Esophagus muscularis mucosa (tissue), 4 donors: ENCODE measurements around the gene USP38. TPM values are rescaled to one million over a fixed set of nuclear protein-coding genes. Genes with fewer than 3 reads are reported as not detected.
A peak's percentile ranks its signal among the peaks of the same experiment; 100 is the strongest.
"Not testable (repeated sequence)": the region's sequence is repeated elsewhere in the genome, so short reads cannot be mapped to it uniquely, and the experiment has no call there.

ENCODE experiments used
- DNase-seq: peaks from one replicate; pipeline ENCODE4 v3.0.0-alpha.2; 2017; ENCODE audit errors: extremely low spot score
- H3K27ac ChIP-seq, 4 donors: fragments of 200-600 bp; sonication (generic); replicated peaks in 1 of 4; 1 replicate in 3 of 4; 2 replicates in 1 of 4; pipeline ENCODE4 v1.5.1; 2016 to 2019; ENCODE audit warnings: mild to moderate bottlenecking in 1 of 4
- H3K27me3 ChIP-seq, 4 donors: fragments of 200-600 bp; sonication (generic); one replicate each; pipeline versions ENCODE4 v1.5.1 to v1.6.0; 2016 to 2019
- H3K36me3 ChIP-seq, 4 donors: fragments of 200-600 bp; sonication (generic); one replicate each; pipeline ENCODE4 v1.5.1; 2016 to 2019
- H3K4me1 ChIP-seq, 4 donors: fragments of 200-600 bp; sonication (generic); one replicate each; pipeline ENCODE4 v1.5.1; 2016 to 2019
- H3K4me3 ChIP-seq, 4 donors: fragments of 200-600 bp; sonication (generic); 1 replicate in 2 of 4; 2 replicates in 2 of 4; pipeline ENCODE4 v1.5.1; 2016 to 2019; ENCODE audit warnings: mild to moderate bottlenecking in 4 of 4, moderate library complexity in 1 of 4
- H3K9me3 ChIP-seq, 4 donors: fragments of 200-600 bp; sonication (generic); 1 replicate in 3 of 4; 2 replicates in 1 of 4; pipeline ENCODE4 v1.5.1; 2016 to 2019
- EP300 ChIP-seq: sonication (generic); formaldehyde crosslinking; IDR thresholded peaks from one replicate; pipeline ENCODE4 v1.6.1; 2017; ENCODE audit warnings: antibody characterized with exemption
- POLR2A ChIP-seq: fragments of 450-650 bp; IDR thresholded peaks from one replicate; pipeline ENCODE4 v1.6.1; 2017; ENCODE audit warnings: antibody characterized with exemption, moderate library complexity, mild to moderate bottlenecking, low read depth
- POLR2AphosphoS5 ChIP-seq, 2 donors: sonication (generic); formaldehyde crosslinking; IDR thresholded peaks; one replicate each; pipeline ENCODE4 v1.6.1; 2017; ENCODE audit warnings: antibody characterized with exemption in 2 of 2
- WGBS: methylation state at CpG from one replicate; pipeline ENCODE4 v1.1.5; 2018; 5-methylcytosine and 5-hydroxymethylcytosine counted together
- intact Hi-C: fragments of 100-400 bp; cut with DNase I; formaldehyde crosslinking; loops from one replicate; pipeline ENCODE4 v1.15.1; 2023
- total RNA-seq, 4 donors: library from RNA; depleted of rRNA; stranded (reverse); fragments of >200 nt; gene quantifications; one replicate each; pipeline versions ENCODE4 v1.1.0 to v1.2.1, GENCODE V29; 2016
- TF ChIP-seq, protein P1 (sequence below), 3 experiments: fragments of 200-600 bp in 2 of 3; fragments of 450-650 bp in 1 of 3; sonication (generic) in 2 of 3; IDR thresholded peaks; one replicate each; pipeline ENCODE4 v1.5.1; 2017 to 2019; ENCODE audit warnings: antibody characterized with exemption in 3 of 3, mild to moderate bottlenecking in 2 of 3, moderate library complexity in 1 of 3

The USP38 gene
- total RNA-seq, 4 donors from 2014 or later: 16.6 to 25.5 (median 23.3) TPM

DNA sequence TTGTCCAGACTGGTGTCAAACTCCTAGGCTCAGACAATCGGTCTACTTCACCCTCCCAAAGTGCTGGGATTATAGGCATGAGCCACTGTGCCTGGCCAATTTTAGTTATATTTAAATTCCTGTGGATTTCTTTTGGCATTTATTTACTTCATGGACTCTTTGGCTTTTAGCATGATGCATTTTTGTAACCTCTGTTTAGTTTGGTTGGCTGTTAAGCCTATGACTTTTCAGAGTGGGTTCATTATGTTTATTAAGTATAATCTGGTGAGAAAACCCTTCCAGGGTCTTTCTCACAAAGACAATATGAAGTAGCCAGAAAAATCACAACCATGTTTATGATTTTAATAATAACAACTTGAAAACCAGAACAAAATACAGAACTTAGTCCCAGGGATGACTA lies 49.4 kb downstream of the USP38 start:
- TF ChIP-seq, protein P1, sequence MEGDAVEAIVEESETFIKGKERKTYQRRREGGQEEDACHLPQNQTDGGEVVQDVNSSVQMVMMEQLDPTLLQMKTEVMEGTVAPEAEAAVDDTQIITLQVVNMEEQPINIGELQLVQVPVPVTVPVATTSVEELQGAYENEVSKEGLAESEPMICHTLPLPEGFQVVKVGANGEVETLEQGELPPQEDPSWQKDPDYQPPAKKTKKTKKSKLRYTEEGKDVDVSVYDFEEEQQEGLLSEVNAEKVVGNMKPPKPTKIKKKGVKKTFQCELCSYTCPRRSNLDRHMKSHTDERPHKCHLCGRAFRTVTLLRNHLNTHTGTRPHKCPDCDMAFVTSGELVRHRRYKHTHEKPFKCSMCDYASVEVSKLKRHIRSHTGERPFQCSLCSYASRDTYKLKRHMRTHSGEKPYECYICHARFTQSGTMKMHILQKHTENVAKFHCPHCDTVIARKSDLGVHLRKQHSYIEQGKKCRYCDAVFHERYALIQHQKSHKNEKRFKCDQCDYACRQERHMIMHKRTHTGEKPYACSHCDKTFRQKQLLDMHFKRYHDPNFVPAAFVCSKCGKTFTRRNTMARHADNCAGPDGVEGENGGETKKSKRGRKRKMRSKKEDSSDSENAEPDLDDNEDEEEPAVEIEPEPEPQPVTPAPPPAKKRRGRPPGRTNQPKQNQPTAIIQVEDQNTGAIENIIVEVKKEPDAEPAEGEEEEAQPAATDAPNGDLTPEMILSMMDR (IDR thresholded peaks at IDR 0.05): no peak
- TF ChIP-seq EP300 (no peak), POLR2AphosphoS5 (IDR thresholded peaks at IDR 0.05) (no peak), POLR2A (no peak)
- H3K36me3 ChIP-seq: no peaks in the 10 kb centered on the region
- no peak for DNase-seq
- no peaks in the 10 kb centered on the region for H3K27me3 ChIP-seq
- no peaks in the 10 kb centered on the region for H3K9me3 ChIP-seq
- H3K27ac ChIP-seq: peak overlapping the region in 2 of 4 donors; percentile 25 to 60
- WGBS: 35% methylated on average over 1 of the region's 1 CpG
- intact Hi-C loops: no loop called here
- no peak overlapping the region for H3K4me3 ChIP-seq
- H3K4me1 ChIP-seq: peaks cover 0 to 43% (median 30%) of the 10 kb centered on the region in 4 donors

DNA sequence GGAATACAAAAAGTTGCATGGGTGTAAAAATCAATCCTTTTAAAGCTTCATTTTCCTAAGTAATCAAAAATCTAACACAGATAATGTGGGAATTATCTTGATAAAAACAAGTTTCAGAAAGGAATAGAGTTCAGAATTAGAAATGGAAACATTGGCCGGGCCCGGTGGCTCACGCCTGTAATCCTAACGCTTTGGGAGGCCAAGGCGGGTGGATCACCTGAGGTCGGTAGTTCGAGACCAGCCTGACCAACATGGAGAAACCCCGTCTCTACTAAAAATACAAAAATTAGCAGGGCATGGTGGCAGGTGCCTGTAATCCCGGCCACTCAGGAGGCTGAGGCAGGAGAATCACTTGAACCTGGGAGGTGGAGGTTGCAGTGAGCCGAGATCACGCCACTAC lies 52.5 kb downstream of the USP38 start:
- H3K27me3 ChIP-seq, H3K9me3 ChIP-seq, intact Hi-C loops, DNase-seq, H3K4me3 ChIP-seq, H3K27ac ChIP-seq, H3K36me3 ChIP-seq: not testable (repeated sequence)
- 95% methylated on average over 11 of the region's 11 CpGs for WGBS
- peaks cover 0 to 55% (median 38%) of the 10 kb centered on the region in 4 donors for H3K4me1 ChIP-seq

DNA sequence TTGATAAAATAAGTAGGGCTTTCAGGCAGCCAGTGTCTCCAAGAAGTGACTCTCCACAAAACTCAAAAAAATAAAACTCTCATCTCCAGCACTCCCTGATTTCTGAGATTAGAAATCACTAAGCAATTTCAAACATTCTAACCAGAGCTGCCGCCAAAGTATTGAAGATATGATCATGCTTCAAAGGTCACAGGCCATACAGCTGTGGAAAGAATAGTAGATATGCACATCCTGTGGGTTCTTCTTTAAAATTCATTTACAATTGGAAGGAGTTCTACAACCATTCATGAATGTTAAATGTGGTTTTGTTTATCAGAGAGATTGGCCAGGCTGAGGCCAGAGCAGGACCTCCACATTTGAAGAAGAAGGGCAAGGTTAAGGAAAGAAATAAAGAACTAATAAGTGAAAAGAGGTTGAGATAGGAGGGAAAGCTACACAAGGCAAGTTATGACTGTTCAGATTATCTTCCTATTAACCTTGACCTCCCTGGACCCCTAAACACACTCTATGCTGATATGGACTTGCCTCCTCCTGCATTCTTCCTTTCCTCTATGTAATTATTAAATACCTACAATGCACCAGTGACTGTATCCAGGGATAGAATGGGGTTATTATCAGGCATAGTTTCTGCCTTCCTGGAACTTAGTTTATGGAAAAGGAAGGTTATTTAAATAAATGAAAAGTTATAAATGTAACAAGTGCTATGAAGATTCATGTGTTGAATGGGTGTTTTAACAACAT lies 56.4 kb downstream of the USP38 start:
- H3K9me3 ChIP-seq: no peaks in the 10 kb centered on the region
- intact Hi-C loops: no loop called here
- TF ChIP-seq POLR2AphosphoS5 (IDR thresholded peaks at IDR 0.05): no peak
- no peak for TF ChIP-seq EP300
- TF ChIP-seq, protein P1 (IDR thresholded peaks at IDR 0.05): no peak
- TF ChIP-seq POLR2A: no peak
- no peak for DNase-seq
- peak overlapping the region; percentile 55 to 78 (median 69) for H3K27ac ChIP-seq
- H3K36me3 ChIP-seq: no peaks in the 10 kb centered on the region
- no peak overlapping the region for H3K4me3 ChIP-seq
- H3K4me1 ChIP-seq: peaks cover 0 to 46% (median 39%) of the 10 kb centered on the region in 4 donors
- WGBS: 74% methylated on average over 1 of the region's 1 CpG
- H3K27me3 ChIP-seq: no peaks in the 10 kb centered on the region

DNA sequence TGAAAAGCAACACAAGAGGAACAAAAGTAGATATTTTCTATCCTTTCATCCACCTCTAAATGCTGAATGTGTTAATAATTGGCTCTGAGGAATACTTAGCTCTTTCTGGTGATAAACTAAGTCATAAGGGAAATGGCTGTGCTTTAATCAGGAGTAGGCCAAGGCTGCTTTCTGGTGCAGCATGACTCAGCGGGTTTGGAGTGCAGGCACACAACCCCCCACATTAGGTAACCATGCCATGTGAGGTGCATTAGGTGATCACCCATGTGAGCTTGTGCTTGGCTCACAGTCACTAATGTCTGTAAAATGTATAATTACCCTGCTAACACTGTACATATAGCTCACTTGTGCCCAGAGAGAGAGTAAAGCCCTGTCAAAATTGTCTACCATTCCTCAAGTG lies 57.2 kb downstream of the USP38 start:
- 85% methylated on average over 1 of the region's 1 CpG for WGBS

DNA sequence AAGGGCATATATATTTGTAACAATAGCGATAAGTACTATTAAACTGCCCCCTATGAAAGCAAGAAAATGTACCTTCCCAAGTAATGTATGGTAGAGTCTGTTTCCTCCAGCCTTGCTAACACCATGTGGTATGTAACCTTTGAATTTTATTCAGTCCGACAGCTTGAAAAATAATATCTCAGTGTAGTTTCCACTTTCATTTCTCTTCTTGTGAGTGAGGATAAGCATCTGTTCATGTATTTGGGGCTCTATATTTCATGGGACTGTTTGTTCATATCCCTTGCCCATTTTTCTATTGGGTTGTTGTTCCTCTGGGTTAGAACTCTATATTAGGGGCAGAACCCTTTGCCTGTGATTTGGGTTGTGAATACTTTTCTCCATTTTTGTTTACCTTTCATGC lies 58.3 kb downstream of the USP38 start:
- H3K4me1 ChIP-seq: peaks cover 0 to 46% (median 39%) of the 10 kb centered on the region in 4 donors
- no peak for DNase-seq
- WGBS: 66% methylated on average over 2 of the region's 2 CpGs
- no peaks in the 10 kb centered on the region for H3K27me3 ChIP-seq
- H3K4me3 ChIP-seq: no peak overlapping the region
- no peaks in the 10 kb centered on the region for H3K9me3 ChIP-seq
- H3K36me3 ChIP-seq: no peaks in the 10 kb centered on the region
- peak overlapping the region in 3 of 4 donors; percentile 9 to 78 (median 69) for H3K27ac ChIP-seq
- intact Hi-C loops: no loop called here
- TF ChIP-seq, protein P1 (IDR thresholded peaks at IDR 0.05): no peak
- no peak for TF ChIP-seq POLR2AphosphoS5 (IDR thresholded peaks at IDR 0.05)
- TF ChIP-seq EP300: no peak
- TF ChIP-seq POLR2A: no peak

More for the DNA sequence above, 57.2 kb downstream of the USP38 start:
- no peaks in the 10 kb centered on the region for H3K36me3 ChIP-seq
- H3K4me3 ChIP-seq: no peak overlapping the region
- peak in 1 of 2 donors; percentile 52 for TF ChIP-seq POLR2AphosphoS5 (IDR thresholded peaks at IDR 0.05)
- no peak for TF ChIP-seq EP300
- H3K27ac ChIP-seq: peak overlapping the region; percentile 55 to 78 (median 69)
- intact Hi-C loops: no loop called here
- H3K4me1 ChIP-seq: peaks cover 0 to 46% (median 39%) of the 10 kb centered on the region in 4 donors
- no peak for DNase-seq
- no peaks in the 10 kb centered on the region for H3K27me3 ChIP-seq
- H3K9me3 ChIP-seq: no peaks in the 10 kb centered on the region

DNA sequence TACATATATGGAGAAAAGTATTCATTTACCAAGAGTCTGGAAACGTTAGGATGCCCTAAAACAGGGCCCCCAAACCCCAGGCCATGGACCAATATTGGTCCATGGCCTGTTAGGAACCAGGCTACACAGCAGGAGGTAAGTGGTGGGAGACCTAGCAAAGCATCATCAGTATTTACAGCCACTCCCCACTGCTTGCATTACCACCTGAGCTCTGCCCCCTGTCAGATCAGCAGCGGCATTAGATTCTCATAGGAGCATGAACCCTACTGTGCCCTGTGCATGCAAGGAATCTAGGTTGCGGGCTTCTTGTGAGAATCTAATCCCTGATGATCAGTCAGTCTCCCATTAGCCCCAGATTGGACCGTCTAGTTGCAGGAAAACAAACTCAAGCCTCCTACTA lies 62.3 kb downstream of the USP38 start:
- no peaks in the 10 kb centered on the region for H3K9me3 ChIP-seq
- peaks cover 5 to 42% (median 36%) of the 10 kb centered on the region in 4 donors for H3K4me1 ChIP-seq
- H3K36me3 ChIP-seq: no peaks in the 10 kb centered on the region
- WGBS: 91% methylated on average over 4 of the region's 4 CpGs
- no peak for DNase-seq
- H3K27me3 ChIP-seq: no peaks in the 10 kb centered on the region
- intact Hi-C loops: no loop called here
- no peak for TF ChIP-seq POLR2AphosphoS5 (IDR thresholded peaks at IDR 0.05)
- no peak for TF ChIP-seq POLR2A
- TF ChIP-seq EP300: no peak
- TF ChIP-seq, protein P1 (IDR thresholded peaks at IDR 0.05): no peak
- no peak overlapping the region for H3K27ac ChIP-seq
- H3K4me3 ChIP-seq: no peak overlapping the region
